IgD-negative memory B cell (primary cell): ENCODE measurements around the gene DLGAP4. TPM values are rescaled to one million over a fixed set of nuclear protein-coding genes. Genes with fewer than 3 reads are reported as not detected.

ENCODE experiments used
- H3K27ac Mint-ChIP-seq, 3 donors: one replicate each; pipeline ENCODE4 v1.8.0; 2020 to 2022; ENCODE audit warnings: mild to moderate bottlenecking in 3 of 3, mixed read lengths in 3 of 3, moderate library complexity in 1 of 3
- H3K27me3 Mint-ChIP-seq: one replicate; pipeline ENCODE4 v1.8.0; 2021; ENCODE audit warnings: mixed read lengths
- H3K36me3 Mint-ChIP-seq: one replicate; pipeline ENCODE4 v1.8.0; 2020; ENCODE audit warnings: mild to moderate bottlenecking, mixed read lengths
- H3K4me1 Mint-ChIP-seq, 3 donors: one replicate each; pipeline ENCODE4 v1.8.0; 2020 to 2022; ENCODE audit warnings: mixed read lengths in 3 of 3, mild to moderate bottlenecking in 1 of 3
- H3K4me3 Mint-ChIP-seq, 4 donors: one replicate each; pipeline ENCODE4 v1.8.0; 2020 to 2022; ENCODE audit warnings: mild to moderate bottlenecking in 4 of 4, mixed read lengths in 4 of 4, moderate library complexity in 3 of 4
- H3K9me3 Mint-ChIP-seq, 3 donors: one replicate each; pipeline ENCODE4 v1.8.0; 2020 to 2021; ENCODE audit warnings: mixed read lengths in 3 of 3, mild to moderate bottlenecking in 1 of 3
- polyA plus RNA-seq: library from polyadenylated mRNA; unstranded; fragments of 300-500 nt; fragmentation: Illumina TruSeq; gene quantifications from one replicate; pipeline ENCODE4 v1.2.3, GENCODE V29; 2021

The DLGAP4 gene
- polyA plus RNA-seq, 1 donor from 2014 or later = 48.2 TPM

GRCh38 chr20:36322131-36322530, 16.0 kb downstream of the DLGAP4 start:
- Mint-ChIP-seq H3K27ac (no peak overlapping the region), H3K4me3 (no peak overlapping the region), H3K9me3 (peaks cover 0 to 17% (median 17%) of the 10 kb centered on the region in 3 donors), H3K4me1 (no peaks in the 10 kb centered on the region), H3K36me3 (no peaks in the 10 kb centered on the region), H3K27me3 (peaks cover 12% of the 10 kb centered on the region)

GRCh38 chr20:36330091-36330490, 24.0 kb downstream of the DLGAP4 start:
- no peaks in the 10 kb centered on the region for H3K36me3 Mint-ChIP-seq
- no peak overlapping the region for H3K27ac Mint-ChIP-seq
- H3K27me3 Mint-ChIP-seq = peaks cover 30% of the 10 kb centered on the region
- no peaks in the 10 kb centered on the region for H3K4me1 Mint-ChIP-seq
- peaks cover 0 to 9% (median 8%) of the 10 kb centered on the region in 3 donors for H3K9me3 Mint-ChIP-seq
- no peak overlapping the region for H3K4me3 Mint-ChIP-seq

- H3K27me3 Mint-ChIP-seq = peaks cover 34% of the 10 kb centered on the region
- H3K27ac Mint-ChIP-seq = no peak overlapping the region
- H3K9me3 Mint-ChIP-seq = peaks cover 0 to 3% (median 1%) of the 10 kb centered on the region in 3 donors
- no peaks in the 10 kb centered on the region for H3K36me3 Mint-ChIP-seq
- no peak overlapping the region for H3K4me3 Mint-ChIP-seq
- H3K4me1 Mint-ChIP-seq = no peaks in the 10 kb centered on the region
Measured at GRCh38 chr20:36331209-36331608, 25.1 kb downstream of the DLGAP4 start.

DNA sequence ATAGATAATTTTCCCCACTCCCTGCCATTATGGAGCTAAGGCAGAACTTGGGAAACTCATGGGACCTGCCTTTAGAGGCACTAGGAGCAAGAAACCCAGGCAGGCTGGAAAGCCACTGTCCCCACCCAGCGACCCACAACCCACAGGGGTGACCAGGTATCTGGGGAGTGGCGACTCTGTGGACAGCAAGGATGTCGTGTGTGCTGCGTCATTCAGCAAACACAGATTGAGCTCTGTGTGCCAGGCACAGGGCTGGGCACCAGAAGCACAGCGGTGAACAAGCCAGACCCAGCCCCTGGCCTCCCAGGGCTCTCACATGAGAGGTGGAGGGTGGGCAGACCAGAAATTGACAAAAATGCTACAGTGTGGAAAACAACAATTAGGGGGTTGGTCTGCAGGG, 27.7 kb downstream of the DLGAP4 start:
- no peaks in the 10 kb centered on the region for H3K4me1 Mint-ChIP-seq
- no peaks in the 10 kb centered on the region for H3K9me3 Mint-ChIP-seq
- H3K4me3 Mint-ChIP-seq = no peak overlapping the region
- peaks cover 40% of the 10 kb centered on the region for H3K27me3 Mint-ChIP-seq
- no peaks in the 10 kb centered on the region for H3K36me3 Mint-ChIP-seq
- H3K27ac Mint-ChIP-seq = no peak overlapping the region

GRCh38 chr20:36334281-36335205, 28.4 kb downstream of the DLGAP4 start:
- Mint-ChIP-seq H3K27me3 (peaks cover 41% of the 10 kb centered on the region), H3K9me3 (no peaks in the 10 kb centered on the region), H3K27ac (no peak overlapping the region), H3K36me3 (no peaks in the 10 kb centered on the region), H3K4me1 (no peaks in the 10 kb centered on the region), H3K4me3 (no peak overlapping the region)

DNA sequence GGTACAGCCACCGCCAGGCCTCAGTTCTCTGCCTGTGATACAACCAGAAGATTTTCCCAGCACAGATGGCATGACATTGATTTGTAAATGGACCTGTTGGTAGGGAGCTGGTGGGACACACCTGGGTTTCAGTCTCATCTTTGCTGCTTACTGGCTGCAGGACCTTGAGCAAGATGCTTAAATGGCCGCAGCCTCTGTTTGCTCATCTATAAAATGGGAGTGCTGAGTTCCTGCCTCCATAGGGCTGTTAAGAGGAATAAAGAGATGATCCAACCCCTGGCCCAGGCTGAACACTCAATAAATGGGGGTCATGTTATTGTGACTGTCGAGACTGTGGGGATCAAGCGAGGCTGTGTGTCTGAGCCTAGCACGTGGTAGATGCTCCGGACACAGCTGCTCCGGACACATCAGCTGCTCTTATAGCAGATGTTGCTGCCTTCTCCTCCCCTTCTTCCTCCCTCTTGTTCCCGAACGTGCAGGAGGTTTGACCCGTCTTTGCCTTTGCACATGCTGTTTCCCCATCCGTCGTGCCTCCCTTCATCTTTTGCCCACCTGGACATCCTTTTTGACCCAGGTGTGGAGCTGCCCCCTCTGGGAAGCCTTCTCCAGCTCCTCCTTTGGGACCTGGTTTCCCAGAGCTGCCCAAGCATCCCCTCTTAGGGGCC, 29.2 kb downstream of the DLGAP4 start:
- peak overlapping the region in 1 of 3 donors; percentile 67 for H3K27ac Mint-ChIP-seq
- no peaks in the 10 kb centered on the region for H3K9me3 Mint-ChIP-seq
- no peaks in the 10 kb centered on the region for H3K36me3 Mint-ChIP-seq
- H3K4me3 Mint-ChIP-seq = no peak overlapping the region
- H3K4me1 Mint-ChIP-seq = no peaks in the 10 kb centered on the region
- peaks cover 41% of the 10 kb centered on the region for H3K27me3 Mint-ChIP-seq

GRCh38 chr20:36336204-36336603, 30.1 kb downstream of the DLGAP4 start:
- Mint-ChIP-seq H3K9me3 (no peaks in the 10 kb centered on the region), H3K36me3 (no peaks in the 10 kb centered on the region), H3K27ac (no peak overlapping the region), H3K4me1 (peaks cover 0 to 2% (median 0%) of the 10 kb centered on the region in 3 donors), H3K4me3 (no peak overlapping the region), H3K27me3 (peaks cover 44% of the 10 kb centered on the region)

DNA sequence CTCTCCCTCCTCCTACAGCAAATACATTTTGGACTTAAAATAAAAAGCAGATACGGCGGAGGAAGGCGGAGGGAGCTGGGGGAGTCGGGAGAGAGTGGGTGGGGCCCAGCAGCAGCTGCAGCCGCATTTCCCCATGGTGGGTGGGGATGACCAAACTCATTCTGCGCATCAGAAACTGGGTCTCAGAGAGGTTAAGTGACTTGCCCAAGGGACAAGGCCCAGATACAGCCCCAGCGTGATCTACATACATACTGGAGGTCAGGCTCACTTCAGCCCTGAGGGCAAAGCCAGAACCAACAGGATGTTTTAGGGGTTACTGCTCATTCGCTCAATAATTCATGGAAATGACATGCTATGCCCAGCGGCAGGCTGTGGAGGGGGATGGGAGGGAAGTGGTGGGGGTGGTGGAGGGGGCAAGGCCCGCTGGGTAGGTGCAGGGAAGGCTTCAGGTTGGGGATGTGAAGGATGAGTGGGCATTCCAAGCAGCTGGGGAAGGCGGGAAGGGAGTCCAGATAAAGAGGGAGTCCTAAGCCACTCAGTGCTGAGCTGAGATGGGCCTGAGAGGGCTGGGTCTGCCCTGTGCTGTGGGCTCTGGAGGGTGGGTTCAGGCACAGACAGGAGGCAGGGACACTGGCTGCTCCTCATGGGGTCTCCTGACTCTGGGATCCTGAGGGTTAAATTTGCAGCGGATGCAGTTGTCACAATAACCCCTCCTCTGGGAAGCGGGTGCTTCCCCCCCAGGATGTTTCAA, 31.0 kb downstream of the DLGAP4 start:
- Mint-ChIP-seq H3K4me3 (no peak overlapping the region), H3K27me3 (peaks cover 40% of the 10 kb centered on the region), H3K36me3 (no peaks in the 10 kb centered on the region), H3K9me3 (no peaks in the 10 kb centered on the region), H3K27ac (no peak overlapping the region), H3K4me1 (peaks cover 0 to 3% (median 0%) of the 10 kb centered on the region in 3 donors)

- Mint-ChIP-seq H3K36me3 (no peaks in the 10 kb centered on the region), H3K4me3 (no peak overlapping the region), H3K4me1 (peaks cover 0 to 3% (median 0%) of the 10 kb centered on the region in 3 donors), H3K9me3 (peaks cover 0 to 2% (median 0%) of the 10 kb centered on the region in 3 donors), H3K27ac (no peak overlapping the region), H3K27me3 (peaks cover 37% of the 10 kb centered on the region)
Measured at GRCh38 chr20:36337886-36338285, 31.7 kb downstream of the DLGAP4 start.

DNA sequence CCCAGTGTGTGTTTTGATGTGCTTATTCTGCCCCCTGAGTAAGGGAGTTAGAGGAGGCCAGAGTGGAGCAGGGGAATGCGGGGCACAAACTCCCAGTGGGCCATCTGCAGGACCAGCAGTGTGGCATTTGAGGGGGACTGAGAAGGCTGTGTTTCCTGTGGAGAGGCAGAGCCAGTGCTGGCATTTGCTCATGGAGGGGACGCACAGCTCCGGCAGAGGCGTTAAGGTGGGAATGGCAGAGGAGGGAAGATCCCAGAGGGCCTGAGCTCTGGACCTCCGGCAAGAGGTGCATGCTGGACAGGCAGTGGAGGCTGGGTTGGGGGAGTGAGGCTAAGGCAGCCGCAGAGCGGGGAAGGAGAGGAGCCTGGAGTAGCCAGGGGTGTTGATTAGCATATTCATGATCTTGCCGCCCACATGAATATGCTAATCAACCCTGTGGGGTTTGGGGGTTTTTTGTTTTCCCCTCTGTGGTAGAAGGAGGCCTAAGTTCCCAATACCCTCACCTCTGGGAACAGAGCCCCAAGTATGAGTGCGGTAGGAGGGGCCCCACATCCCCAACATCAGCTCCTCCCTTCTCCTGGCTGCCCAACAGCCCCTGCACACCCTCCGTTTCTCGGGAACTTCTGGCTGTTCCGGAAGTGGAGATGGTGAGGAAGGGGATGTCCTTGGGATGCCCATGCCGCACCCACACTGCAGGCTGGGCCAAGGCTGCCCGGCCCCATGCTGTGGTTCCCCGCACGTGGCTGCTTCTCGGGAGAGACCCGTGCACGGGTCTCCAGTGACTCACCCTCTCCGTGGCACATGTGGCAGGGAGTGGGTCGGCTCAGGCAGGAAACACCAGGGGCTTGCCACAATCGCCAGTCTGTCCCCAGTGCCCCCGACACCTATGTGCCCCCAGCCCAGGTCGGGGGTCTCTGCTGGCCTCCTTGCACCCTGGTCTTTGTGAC, 33.8 kb downstream of the DLGAP4 start:
- no peak overlapping the region for H3K27ac Mint-ChIP-seq
- no peak overlapping the region for H3K4me3 Mint-ChIP-seq
- peaks cover 0 to 2% (median 0%) of the 10 kb centered on the region in 3 donors for H3K9me3 Mint-ChIP-seq
- no peaks in the 10 kb centered on the region for H3K36me3 Mint-ChIP-seq
- peaks cover 24% of the 10 kb centered on the region for H3K27me3 Mint-ChIP-seq
- H3K4me1 Mint-ChIP-seq = peaks cover 0 to 3% (median 0%) of the 10 kb centered on the region in 3 donors

- no peak overlapping the region for H3K27ac Mint-ChIP-seq
- no peaks in the 10 kb centered on the region for H3K36me3 Mint-ChIP-seq
- H3K9me3 Mint-ChIP-seq = peaks cover 0 to 2% (median 0%) of the 10 kb centered on the region in 3 donors
- H3K4me1 Mint-ChIP-seq = peaks cover 0 to 3% (median 0%) of the 10 kb centered on the region in 3 donors
- H3K27me3 Mint-ChIP-seq = peaks cover 25% of the 10 kb centered on the region
- H3K4me3 Mint-ChIP-seq = no peak overlapping the region
Measured at GRCh38 chr20:36340593-36340990, 34.5 kb downstream of the DLGAP4 start.

DNA sequence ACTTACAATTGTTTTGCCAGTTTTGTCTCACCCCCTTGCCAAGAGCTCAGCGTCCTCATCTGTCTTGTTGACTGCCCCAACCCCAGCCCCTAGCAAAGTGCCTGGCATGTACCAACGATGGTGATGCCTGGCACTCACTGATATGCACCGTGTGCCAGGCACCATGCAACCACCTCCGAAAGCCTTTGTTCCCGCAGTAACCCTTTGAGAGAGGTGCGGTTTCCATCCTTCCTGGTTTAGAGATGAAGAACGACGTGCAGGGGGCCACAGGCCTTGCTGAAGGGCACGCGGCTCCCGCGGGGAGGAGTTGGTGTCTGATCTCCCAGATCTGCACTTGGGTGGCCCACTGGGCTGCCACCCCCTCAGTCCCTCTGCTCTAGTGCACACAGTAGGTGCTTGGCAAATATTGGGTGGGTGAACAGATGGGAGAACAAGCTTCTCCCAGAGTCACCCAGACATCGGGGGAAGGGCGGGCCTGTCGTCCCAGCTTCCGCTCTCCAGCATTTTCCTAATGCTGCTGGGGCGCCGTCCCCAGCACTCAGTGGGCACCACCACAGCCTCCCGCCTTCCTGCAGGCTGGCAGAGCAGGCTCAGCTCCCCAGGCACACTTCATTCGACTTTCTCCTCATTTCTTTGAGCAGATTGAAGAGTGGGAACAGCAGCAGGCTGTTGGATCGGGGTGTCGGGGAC, 35.3 kb downstream of the DLGAP4 start:
- Mint-ChIP-seq H3K4me3 (no peak overlapping the region), H3K27me3 (peaks cover 19% of the 10 kb centered on the region), H3K36me3 (no peaks in the 10 kb centered on the region), H3K27ac (no peak overlapping the region), H3K4me1 (peaks cover 0 to 3% (median 0%) of the 10 kb centered on the region in 3 donors), H3K9me3 (peaks cover 0 to 2% (median 0%) of the 10 kb centered on the region in 3 donors)

DNA sequence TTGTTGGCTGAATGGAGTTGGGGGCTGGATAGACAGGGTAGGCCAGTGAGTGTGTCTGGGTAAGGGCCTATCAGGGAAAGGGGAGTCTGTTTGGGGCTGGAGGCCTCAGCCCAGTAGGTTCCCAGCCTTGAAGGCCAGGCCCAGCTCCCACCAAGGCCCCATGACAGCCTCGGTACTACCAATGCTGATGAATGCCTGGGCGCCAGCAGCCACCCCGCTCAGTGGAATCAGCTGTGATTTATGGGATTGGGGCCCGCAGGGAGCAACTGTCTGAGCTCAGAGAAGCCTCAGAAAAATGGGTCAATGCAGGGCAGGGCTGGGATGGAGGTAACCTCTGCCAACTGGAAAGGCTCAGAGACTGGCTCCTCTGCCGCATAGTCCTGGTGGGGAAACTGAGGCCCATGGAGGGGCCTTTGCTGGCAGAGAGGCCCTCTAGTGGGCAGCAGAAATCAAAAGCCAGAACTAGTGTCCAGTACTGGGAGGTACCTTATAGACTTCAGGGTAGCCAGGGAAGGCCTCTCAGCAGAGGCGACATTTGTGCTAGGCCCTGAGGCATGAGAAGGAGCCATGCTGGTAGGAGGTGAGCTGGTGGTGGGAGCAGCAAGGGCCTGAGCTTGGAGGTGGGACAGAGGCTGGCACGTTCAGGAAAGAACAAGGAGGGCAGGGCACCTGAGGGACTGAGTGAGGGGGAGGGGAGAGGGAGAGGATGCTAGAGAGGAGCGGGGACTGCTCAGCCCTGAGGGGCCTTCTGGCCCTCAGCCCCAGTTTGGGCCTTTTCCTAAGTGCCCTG, 36.4 kb downstream of the DLGAP4 start:
- Mint-ChIP-seq H3K36me3 (no peaks in the 10 kb centered on the region), H3K9me3 (peaks cover 0 to 2% (median 0%) of the 10 kb centered on the region in 3 donors), H3K27me3 (peaks cover 21% of the 10 kb centered on the region), H3K4me3 (no peak overlapping the region), H3K27ac (no peak overlapping the region), H3K4me1 (peaks cover 0 to 3% (median 0%) of the 10 kb centered on the region in 3 donors)
